CD4-positive, alpha-beta T cell treated with Interleukin-12 subunit alpha and Interleukin-12 subunit beta, for 1 hour (primary cell): ENCODE data around the gene GLRX3.

Experiments
- DNase-seq: peaks from one replicate; pipeline ENCODE4 v3.0.0-alpha.2; 2020

Gene GLRX3

DNA sequence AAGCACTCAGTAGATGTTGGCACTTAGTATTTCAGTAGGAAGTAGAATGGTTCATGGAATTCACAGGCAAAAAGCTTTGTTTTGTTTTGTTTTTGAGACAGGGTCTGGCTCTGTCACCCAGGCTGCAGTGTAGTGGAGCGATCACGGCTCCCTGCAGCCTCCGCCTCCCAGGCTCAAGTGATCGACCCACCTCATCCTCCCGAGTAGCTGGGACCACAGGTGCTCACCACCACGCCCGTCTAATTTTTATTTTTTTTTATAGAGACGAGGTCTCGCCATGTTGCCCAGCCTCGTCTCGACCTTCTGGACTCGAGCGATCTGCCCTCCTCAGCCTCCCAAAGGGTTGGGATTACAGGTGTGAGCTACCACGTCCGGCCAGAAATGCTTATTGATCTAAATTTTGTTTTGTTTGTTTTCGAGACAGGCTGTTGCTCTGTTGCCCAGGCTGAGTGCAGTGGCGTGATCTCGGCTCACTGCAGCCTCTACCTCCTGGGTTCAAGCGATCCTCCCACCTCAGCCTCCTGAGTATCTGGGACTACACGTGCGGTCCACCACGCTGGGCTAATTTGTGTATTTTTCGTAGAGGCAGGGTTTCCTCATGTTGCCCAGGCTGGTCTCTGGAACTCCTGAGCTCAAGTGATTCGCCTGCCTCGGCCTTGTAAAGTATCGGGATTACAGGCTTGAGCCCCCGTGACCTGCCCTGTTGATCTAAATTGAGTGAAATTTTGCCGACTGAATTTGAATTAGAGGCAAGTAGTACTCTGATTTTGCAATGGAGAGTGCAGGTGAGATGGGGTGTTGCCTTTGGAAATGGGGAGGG is 1.7 kb downstream of the GLRX3 start:
- no peak for DNase-seq

DNA sequence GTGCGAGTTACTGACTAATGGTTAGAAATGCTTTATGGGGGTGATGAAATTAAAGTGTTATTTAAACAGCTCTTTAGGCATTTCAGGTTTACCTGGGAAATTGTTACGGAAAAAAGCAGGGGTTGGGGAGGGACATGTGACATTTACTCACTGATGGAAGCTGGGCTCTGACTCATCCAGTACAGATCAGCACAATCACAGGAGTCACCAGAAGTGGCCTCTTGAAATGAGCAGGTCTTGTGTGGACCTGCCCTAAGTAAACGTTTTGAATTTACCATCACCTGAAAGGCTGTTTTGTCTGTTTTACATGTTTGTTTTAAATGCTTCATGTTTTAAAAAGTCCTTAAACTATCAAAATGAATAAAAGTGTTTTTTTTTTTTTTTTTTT is 2.3 kb downstream of the GLRX3 start:
- DNase-seq = no peak

DNA sequence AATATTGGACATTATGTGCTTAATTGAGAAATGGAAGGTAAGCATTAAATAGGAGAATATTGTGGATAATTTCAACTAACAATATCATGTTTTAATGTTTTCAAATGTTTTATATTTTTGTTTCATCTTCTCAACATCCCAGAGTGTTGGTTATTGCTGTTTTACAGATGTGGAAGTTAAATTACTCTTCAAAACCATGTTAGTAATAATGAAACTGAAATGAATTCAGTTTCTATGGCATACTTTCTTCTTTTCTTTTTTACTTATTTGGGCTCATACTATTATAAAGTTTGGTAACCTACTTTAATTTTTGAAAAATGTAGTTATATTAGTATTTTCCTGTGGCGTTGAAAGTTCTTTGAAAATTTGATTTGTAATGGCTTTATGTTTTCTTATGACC is 4.2 kb downstream of the GLRX3 start:
- DNase-seq = no peak

DNA sequence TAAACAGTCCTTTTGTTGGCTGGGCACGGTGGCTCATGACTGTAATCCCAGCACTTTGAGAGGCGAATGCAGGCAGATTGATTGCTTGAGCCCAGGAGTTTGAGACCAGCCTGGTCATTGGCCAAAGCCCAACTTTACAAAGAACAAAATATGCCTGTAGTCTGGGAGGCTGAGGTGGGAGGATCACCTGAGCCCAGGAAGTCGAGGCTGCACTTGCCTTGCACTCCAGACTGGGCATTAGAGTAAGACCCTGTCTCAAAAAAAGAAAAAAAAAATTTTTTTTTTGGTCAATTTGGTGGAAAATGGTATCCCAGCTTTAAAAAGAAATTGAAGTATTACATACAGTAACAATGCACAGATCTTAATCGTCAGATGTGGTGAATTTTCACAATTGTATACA is 4.8 kb downstream of the GLRX3 start:
- no peak for DNase-seq

DNA sequence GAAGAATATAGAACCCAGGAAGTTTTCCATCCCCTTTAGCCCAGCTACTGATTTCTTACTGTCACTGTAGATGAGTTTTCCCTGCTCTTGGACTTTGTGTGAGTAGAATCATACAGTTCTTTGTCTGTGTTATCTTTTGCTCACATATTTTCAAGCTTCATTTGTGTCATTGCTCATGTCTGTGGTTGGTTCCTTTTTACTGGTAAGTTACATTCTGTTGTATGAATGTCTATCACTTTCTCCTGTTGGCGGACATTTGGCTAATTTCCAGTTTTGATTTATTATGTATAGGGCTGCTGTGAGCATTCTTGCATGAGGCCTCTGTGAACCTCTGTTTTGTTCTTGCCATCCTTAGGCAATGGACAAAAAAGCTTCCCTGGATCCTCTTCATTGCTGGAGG is 5.3 kb downstream of the GLRX3 start:
- no peak for DNase-seq

DNA sequence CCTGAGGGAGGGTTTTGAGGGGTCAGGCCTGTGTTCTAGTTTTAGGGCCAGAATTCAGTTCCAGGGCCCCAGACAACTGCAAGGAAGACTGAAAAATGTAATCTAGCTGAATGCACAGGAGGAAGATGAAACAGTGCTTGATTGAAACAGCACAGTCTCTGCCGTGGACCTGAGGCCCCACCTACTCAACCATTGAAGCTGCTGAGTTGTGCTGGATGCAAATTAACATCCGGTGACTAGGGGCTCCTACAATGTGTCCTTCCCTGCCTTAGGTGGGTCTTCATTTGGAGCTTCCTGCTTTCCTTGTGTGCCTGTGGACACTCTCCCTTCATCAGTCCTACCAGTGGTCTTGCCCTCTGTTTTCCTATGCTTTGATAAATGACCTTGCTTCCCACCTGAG is 5.7 kb downstream of the GLRX3 start:
- DNase-seq = no peak

DNA sequence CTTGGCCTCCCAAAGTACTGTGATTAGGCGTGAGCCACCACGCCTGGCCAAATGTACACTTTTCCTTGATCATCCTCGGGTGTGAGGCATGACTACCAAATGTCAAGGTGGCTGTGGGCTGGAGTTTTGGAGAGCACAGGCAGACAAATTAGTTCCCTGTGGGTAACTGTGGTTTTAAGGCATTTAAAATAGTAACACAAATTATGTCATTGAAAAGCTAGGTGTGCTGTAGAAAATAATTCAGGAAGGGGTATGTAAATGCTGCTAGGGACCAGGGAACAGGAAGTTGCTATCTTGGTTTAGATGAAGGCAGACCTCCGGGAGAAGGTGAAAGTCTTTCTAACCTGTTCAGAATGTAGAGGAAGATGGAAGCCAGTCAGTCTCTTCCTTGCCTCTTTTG is 9.9 kb downstream of the GLRX3 start:
- no peak for DNase-seq

DNA sequence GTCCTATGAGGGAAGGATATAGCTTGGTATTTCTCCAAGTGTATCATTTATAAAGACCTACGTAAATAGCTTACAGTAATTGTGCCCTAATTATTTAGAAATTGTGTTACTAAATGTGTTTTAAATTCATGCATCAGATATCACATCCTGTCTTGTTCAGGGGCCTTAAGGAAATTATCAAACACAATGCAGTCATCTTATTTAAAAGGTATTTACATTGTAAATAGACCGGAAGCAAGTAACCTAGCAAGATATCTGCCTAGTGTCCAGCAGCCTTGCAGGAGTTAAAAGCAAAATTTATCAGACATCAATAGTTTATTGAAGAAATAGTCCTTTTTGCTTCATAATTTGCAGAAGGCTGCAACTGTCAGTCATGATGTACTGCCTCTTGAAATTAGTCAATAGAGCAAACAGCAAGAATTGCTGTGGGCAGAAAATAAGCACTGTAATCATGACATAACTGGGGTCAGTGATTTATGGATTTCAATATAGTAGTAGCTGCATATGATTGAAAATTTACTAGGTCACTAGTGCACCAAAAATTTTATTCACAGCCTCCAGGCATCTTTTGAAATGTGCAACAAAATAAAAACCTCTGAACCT is 23.1 kb downstream of the GLRX3 start:
- no peak for DNase-seq

DNA sequence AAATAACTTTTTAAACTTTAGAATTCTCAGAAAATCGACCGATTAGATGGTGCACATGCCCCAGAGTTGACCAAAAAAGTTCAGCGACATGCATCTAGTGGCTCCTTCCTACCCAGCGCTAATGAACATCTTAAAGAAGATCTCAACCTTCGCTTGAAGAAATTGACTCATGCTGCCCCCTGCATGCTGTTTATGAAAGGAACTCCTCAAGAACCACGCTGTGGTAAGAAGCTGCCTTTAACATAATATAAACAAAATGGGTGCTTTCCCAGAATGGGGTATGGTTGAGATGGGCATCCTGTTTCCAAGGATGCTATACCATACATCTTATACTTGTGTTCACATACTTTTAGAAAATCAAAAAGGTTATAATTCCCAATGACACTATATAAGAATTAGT is 24.6 kb downstream of the GLRX3 start:
- peak; percentile 17 for DNase-seq

DNA sequence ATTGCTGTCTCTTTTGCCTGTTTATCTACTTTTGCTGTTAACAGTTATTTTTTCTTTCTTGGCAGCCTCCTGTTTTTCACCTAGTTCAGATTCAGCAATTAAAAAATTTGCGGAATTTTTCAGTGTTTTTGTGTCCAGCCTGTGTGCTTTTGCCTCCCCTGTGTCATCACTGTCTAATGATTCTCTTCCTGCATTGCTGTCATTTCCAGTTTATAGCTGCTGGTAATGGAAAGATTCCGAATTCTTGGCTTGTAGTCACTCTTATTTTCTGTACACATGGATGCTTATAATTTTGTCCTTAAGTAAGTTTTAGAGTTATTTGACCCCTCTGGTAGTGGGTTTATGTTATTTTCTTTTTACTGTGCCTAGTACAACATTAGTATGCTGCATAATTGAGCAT is 25.1 kb downstream of the GLRX3 start:
- DNase-seq = no peak

DNA sequence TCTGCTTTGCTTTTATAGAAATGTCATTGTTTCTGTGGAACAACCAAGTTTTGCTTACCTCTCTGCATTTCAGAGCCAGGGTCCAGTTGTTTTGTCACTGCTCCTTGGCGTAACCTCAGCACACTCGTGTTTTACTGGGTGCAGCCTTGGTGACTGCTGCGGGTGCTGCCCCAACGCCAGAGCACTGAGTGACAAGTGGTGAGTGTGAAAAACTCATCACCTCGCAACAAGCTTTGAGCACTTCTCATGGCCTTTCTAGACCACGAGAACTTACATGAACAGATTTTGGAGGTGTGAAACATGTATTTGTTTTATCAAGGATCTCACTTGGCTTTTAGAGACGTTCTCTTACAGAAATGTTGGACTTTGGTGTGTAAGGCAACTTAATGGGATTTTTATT is 31.0 kb downstream of the GLRX3 start:
- DNase-seq = no peak

DNA sequence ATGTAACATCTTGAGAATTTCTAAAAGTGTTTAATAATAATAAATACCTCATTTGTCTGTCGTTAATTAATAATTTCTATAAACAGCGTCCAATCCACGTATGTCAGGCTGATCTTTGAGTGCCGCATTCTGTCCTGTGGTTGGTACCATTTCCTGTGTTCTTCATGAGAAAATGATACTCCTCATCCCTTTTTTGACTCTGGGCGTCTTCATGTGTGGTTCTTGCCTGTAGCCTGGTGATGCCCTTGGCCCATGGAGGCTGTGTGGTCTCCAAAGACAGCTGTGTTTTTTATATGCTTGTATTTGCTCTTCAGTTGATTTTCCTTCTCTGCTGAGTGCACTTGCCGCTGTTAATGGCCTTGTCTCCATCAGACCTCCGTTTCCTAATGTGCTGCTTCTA is 31.5 kb downstream of the GLRX3 start:
- DNase-seq = no peak

DNA sequence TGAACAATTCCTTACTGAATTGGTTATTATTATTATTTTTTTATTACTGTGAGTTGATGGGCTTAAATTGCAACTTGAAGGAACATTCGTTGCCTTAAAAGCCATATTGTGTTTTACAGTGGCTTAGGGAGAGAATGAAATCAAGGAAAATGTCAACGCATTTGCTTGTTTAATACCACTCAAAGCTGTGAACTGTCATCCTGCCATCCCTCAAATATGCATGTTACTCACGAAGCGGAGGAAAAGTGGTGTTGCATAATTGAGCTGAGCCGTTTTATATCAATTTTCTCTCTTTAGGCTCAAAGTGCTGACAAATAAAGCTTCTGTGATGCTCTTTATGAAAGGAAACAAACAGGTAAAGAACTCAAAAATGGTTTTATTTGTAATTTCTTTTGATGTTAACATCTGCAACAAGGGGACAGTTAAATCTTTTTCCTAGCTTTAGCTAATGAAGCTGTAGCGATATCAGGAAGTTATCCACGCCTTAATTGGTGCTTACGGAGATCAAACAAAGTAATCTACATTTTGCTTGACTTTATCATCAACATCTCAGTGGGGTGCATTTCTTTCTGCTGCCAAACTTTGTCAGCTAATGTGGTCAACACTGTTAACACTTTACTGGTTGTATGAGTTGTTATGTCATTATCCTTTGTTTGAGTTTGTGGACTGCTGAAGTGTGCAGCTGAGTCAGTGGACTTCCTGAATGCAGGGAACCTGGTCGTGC is 33.1 kb downstream of the GLRX3 start:
- no peak for DNase-seq

DNA sequence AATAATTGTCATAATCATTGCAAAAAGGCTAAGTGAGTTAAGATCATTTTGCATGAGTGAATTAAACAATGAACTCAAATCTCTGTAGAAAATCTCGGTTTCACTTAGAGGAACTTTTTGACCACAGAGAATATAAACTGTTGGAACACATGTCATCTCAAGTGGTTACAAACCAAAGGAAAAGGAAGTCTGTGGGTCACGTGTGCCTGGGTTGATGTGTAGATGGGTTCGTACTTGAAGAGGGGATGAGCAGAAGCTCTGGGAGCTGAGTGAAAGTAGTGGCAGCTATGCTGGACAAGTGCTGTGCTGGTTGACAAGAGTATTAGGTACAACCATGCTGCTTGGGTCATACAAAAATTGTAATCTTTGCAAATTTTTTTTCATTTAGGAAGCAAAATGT is 35.0 kb downstream of the GLRX3 start:
- DNase-seq = peak; percentile 40

DNA sequence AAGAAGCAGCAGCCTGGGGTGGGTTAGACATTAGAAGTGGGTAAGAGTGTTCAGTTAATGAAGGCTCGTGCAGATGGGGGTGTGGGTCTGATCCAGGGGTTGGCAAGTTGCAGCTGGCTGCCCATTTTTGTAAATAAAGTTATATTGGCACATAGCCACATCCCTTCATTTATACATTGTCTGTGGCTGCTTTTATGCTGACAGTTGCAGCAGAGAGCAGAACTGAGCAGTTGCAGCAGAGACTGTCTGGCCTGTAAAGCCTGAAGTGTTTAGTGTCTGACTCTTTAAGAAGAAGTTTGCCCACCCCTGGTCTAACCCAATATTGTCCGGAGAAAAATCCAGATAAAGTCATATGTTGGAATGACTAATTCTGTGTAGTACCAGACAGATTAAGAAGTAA is 38.1 kb downstream of the GLRX3 start:
- DNase-seq = no peak

DNA sequence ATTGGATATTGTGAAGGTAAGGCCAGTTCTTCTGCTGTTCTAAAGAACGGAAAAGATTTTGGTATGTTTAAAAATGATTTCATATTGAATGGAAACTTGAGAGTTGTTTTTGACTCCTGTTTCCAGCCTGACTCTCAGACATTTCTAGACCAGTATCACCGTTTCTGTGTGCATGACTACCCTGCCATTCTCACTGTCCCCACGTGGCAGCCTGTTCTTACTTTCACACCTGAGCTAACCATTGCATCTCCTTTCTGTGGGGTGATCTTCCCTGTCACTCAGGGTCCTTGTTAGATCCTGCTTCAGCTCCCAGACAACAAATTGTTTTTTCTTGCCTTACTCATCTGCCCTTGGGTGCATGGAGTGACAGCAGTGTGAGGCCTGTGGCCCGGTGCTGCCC is 38.9 kb downstream of the GLRX3 start:
- no peak for DNase-seq

DNA sequence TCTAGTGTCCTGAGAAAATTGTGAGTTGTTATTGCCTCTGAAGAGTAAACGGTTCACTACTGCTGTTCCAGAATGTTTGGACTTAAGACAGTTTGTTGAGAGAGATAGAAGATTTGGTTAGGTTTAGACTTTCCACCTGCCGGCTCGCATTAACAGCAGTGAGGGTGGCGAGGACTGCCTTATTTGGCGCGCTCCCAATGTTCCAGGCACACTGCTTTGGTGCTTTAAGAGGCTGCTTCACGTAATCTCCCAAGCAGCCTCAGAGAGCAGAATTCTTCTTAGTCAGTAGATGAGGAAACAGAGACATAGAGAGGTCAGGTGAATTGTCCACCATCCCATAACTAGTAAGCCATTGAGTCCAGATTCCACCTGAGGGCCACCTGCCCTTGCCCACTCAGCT is 41.1 kb downstream of the GLRX3 start:
- no peak for DNase-seq

DNA sequence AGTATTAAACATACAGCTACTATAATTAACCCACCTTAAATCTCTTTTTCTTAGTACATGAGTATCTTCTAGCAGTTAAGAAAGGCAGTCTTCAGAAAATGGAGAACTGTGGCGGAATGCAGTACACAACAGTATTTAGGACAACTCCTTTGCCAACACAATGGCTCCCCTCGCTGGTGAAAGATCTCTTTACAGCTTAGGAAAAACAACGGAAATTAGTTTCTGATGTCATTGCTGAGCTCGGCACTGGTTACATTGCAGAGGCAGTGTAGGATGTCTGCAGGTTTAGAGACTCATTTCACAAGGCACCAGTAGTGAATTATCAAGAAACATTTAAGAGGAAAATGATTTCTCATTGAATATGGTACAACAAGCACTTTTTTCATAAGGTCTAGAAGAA is 43.4 kb downstream of the GLRX3 start:
- peak; percentile 53 for DNase-seq

DNA sequence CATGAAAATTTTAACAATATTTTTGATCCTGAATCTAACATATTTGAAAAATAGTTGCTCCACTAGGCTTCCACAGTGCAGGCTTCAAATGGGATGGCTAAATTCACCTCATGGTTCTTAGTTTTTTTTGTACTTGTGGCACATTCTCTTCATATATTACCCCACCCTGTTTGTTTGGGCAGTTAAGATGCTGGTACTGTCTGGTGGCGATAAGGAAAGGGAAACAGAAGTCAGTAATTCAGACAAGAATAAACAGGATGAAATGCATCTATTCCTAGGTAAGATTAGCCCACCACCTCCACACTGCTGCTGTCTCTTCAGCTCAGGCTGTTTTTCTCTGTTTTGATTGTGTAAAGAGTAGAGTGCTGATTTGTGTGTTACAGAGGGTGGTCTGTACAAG is 44.2 kb downstream of the GLRX3 start:
- DNase-seq = no peak

DNA sequence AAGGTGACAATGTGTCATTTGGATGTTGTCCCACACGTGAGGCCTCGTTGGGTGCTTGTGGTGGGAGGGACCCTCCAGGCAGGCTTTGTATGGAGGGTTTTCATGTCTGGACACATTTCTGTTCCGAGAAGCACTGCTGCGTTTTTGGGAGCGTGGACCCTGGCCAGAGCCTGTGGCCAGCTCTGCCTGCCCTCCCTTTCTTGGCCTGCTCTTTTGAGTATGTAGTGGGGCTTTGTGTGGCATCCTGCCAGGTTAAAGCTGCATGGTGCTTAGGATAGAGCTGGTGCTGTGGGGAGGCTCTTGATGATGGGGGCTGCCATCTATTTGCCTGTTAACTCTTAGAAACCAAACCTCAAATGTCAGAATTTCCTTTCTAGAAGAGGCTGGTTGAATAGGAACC is 45.7 kb downstream of the GLRX3 start:
- no peak for DNase-seq

DNA sequence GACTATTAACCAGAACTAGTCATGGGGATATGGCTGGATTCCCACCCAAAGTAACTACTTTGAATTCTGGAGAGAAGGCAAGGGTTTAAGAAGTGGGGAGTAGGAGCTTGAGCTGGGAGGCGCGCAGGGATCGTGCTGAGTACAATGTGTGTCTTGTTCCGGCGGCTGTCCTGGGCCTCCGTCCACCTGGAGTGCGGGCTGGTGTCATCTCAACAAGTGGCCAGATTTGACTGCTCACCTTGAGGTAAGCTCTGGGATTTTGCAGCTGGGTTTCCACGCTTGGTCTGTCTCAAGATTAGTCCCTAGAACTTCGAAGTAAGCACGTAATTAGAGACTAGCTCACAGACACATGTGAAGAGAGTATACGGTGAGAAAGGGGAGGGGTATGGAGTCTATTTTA is 49.4 kb downstream of the GLRX3 start:
- no peak for DNase-seq

DNA sequence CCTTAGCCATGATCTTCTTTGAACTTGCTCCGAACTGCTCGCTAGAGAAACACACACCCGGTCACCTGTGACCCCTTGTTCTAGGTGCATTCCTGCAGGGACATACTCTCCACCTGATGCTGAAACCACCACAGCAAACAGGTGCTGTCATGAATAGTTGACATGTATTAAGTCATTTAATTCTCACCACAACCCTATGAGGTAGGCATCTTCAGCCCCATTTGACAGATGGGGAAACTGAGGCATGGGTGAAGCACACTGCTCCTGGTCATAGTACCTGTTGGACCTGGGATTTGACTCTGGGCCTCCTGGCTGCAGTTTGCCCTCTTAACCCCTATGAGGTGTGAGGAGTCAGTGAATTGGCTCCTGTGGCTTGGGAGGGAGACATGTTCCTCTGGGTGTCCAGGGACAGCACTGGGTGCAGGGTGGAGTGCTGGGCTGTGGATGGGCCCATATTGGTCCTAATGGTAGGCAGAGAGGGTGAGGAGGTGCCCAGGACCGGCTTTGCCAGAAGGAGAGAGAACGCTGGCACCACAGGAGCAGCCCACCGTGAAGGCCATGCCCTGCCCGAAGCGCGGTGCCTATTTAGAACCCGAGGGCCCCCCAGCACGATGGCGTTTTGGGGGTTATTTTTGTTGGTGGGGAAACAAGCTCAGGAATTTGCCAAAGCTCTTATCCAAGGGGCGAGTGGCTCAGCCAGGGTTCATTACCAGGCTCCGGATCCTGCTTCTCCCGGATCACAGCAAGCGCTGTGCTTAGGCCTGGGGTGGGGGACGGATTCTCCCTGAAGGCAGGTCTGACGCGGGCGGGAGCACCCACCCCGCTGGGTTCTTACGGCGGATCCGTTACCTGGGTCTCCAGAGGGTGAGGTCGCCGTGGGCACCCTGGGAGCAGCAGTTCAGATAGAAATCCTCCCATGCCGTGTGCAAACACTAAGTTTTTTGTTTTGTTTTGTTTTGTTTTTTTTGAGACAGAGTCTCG is 52.3 kb downstream of the GLRX3 start:
- DNase-seq = no peak

DNA sequence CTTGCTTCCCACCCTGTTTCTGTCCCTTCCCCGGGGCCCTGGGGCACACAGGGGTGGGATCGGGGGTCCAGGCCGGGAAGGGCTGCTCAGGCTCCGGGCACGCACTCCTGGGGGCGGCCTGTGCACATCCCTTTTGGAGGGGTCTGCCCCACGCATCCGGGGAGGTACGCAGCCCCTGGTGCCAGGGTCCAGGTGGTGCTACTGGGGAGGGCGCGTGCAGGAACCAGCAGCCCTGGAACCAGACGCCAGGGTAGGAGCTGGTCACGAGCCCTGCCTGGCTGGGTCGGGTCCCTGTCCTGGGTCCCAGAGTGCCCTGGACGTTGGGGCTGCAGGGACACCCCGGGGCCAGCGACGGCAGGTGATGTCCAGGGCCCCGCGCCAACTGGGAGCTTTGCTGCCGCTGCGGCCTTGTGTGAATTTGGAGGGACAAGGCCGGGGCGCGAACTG is 53.4 kb downstream of the GLRX3 start:
- DNase-seq = no peak
